Caco-2 (cell line): ENCODE measurements around the gene HNRNPM. TPM values are rescaled to one million over a fixed set of nuclear protein-coding genes. Genes with fewer than 3 reads are reported as not detected.
A peak's percentile ranks its signal among the peaks of the same experiment; 100 is the strongest.
"Not testable (repeated sequence)": the region's sequence is repeated elsewhere in the genome, so short reads cannot be mapped to it uniquely, and the experiment has no call there.

Experiments used
- BruUV-seq: library from RNA; stranded (reverse); fragments of 400-500 nt; replicated peaks from 2 replicates; lab custom pipeline; 2021; lab: Mats Ljungman, UMichigan
- CTCF ChIA-PET: fragments of 300-600 bp; sonication (Branson Sonifier 250); formaldehyde crosslinking; loops from one replicate; lab custom pipeline; 2022; ENCODE audit warnings: antibody characterized with exemption; lab: Charles Lee
- POLR2A ChIA-PET: fragments of 300-600 bp; sonication (Branson Sonifier 250); formaldehyde crosslinking; loops from one replicate; lab custom pipeline; 2022; ENCODE audit warnings: antibody characterized with exemption; lab: Charles Lee
- DNase-seq, 2 experiments: peaks; one replicate each; pipeline versions ENCODE4 v3.0.0 to v3.0.0-alpha.2; 2020 to 2022
- H3K27me3 ChIP-seq: replicated peaks from 2 replicates; pipeline ENCODE4 v1.6.0; 2011; ENCODE audit warnings: low read length; ENCODE audit not compliant: control insufficient read depth, insufficient read depth
- H3K36me3 ChIP-seq: 2 replicates; pipeline ENCODE4 v1.5.1; 2011; ENCODE audit warnings: low read length; ENCODE audit not compliant: control insufficient read depth, insufficient read depth
- H3K4me1 ChIP-seq: fragments of 250-450 bp; sonication (Bioruptor Pico); 2 replicates; pipeline ENCODE4 v1.5.1; 2020; ENCODE audit warnings: mild to moderate bottlenecking
- H3K4me3 ChIP-seq: 2 replicates; pipeline ENCODE4 v1.5.1; 2011; ENCODE audit warnings: low read depth, mild to moderate bottlenecking, control low read depth, low read length
- H3K9me3 ChIP-seq: fragments of 250-450 bp; sonication (Bioruptor Pico); 2 replicates; pipeline ENCODE4 v1.5.1; 2020; ENCODE audit warnings: mild to moderate bottlenecking, moderate library complexity
- H3K27ac Mint-ChIP-seq: one replicate; pipeline ENCODE4 v1.8.0; 2022; ENCODE audit warnings: mixed read lengths; ENCODE audit not compliant: unreplicated experiment
- H3K27me3 Mint-ChIP-seq: one replicate; pipeline ENCODE4 v1.8.0; 2022; ENCODE audit warnings: mixed read lengths; ENCODE audit not compliant: insufficient read depth, unreplicated experiment
- H3K36me3 Mint-ChIP-seq: one replicate; pipeline ENCODE4 v1.8.0; 2022; ENCODE audit warnings: mild to moderate bottlenecking, mixed read lengths; ENCODE audit not compliant: insufficient read depth, unreplicated experiment
- H3K4me1 Mint-ChIP-seq: one replicate; pipeline ENCODE4 v1.8.0; 2022; ENCODE audit warnings: low read depth, mixed read lengths; ENCODE audit not compliant: unreplicated experiment
- H3K4me3 Mint-ChIP-seq: one replicate; pipeline ENCODE4 v1.8.0; 2022; ENCODE audit warnings: mild to moderate bottlenecking, moderate library complexity, mixed read lengths; ENCODE audit not compliant: unreplicated experiment
- H3K9me3 Mint-ChIP-seq: one replicate; pipeline ENCODE4 v1.8.0; 2022; ENCODE audit warnings: mixed read lengths; ENCODE audit not compliant: unreplicated experiment
- intact Hi-C: fragments of 100-400 bp; cut with micrococcal nuclease; formaldehyde crosslinking; loops from one replicate; pipeline ENCODE4 v1.10.0; 2022; ENCODE audit not compliant: unreplicated experiment
- total RNA-seq: library from RNA; stranded (reverse); gene quantifications from 2 replicates; pipeline ENCODE4 v1.2.3, GENCODE V29; 2022
- TF ChIP-seq, protein P1 (sequence below), 2 experiments: fragments of 200-600 bp in 1 of 2; IDR thresholded peaks; 1 replicate in 1 of 2; 2 replicates in 1 of 2; pipeline versions ENCODE4 v1.5.1 to v1.8.0; 2011 to 2022; ENCODE audit warnings: antibody characterized with exemption in 1 of 2, control low read depth in 1 of 2, inconsistent platforms in 1 of 2, low read depth in 1 of 2, low read length in 1 of 2, mild to moderate bottlenecking in 1 of 2, moderate library complexity in 1 of 2; ENCODE audit not compliant: insufficient read depth in 1 of 2, severe bottlenecking in 1 of 2, unreplicated experiment in 1 of 2

The HNRNPM gene
- total RNA-seq, 1 experiment from 2014 or later, result 271 TPM

DNA sequence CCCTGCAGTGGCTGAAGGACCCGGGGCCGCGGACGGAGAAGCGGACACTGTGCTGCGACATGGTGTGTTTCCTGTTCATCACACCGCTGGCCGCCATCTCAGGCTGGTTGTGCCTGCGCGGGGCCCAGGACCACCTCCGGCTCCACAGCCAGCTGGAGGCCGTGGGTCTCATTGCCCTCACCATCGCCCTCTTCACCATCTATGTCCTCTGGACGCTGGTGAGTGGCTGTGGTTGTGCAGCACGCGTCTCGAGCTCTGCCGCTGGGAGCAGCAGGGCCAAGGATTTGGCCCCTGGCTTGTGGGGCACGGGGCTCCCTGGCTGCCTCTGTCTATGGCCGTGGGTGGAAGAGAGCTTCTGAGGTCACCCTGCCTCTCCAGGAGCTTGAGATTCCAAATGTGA is 14.1 kb upstream of the HNRNPM start:
- TF ChIP-seq, protein P1, sequence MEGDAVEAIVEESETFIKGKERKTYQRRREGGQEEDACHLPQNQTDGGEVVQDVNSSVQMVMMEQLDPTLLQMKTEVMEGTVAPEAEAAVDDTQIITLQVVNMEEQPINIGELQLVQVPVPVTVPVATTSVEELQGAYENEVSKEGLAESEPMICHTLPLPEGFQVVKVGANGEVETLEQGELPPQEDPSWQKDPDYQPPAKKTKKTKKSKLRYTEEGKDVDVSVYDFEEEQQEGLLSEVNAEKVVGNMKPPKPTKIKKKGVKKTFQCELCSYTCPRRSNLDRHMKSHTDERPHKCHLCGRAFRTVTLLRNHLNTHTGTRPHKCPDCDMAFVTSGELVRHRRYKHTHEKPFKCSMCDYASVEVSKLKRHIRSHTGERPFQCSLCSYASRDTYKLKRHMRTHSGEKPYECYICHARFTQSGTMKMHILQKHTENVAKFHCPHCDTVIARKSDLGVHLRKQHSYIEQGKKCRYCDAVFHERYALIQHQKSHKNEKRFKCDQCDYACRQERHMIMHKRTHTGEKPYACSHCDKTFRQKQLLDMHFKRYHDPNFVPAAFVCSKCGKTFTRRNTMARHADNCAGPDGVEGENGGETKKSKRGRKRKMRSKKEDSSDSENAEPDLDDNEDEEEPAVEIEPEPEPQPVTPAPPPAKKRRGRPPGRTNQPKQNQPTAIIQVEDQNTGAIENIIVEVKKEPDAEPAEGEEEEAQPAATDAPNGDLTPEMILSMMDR (IDR thresholded peaks at IDR 0.05; ENCODE audit: insufficient read depth in 1 of 2, low read depth in 1 of 2, low read length in 1 of 2, severe bottlenecking in 1 of 2, unreplicated experiment in 1 of 2), result no peak
- no peaks in the 10 kb centered on the region for H3K9me3 ChIP-seq
- ChIA-PET POLR2A (no interaction called here), CTCF (no interaction called here)
- no TSS peak for BruUV-seq
- H3K4me1 ChIP-seq, result no peaks in the 10 kb centered on the region
- H3K36me3 ChIP-seq, result no peaks in the 10 kb centered on the region
- DNase-seq, result no peak
- intact Hi-C loops, result no loop called here
- no peaks in the 10 kb centered on the region for H3K27me3 ChIP-seq
- Mint-ChIP-seq H3K4me3 (no peak overlapping the region), H3K9me3 (no peaks in the 10 kb centered on the region), H3K4me1 (no peaks in the 10 kb centered on the region), H3K27ac (no peak overlapping the region), H3K27me3 (no peaks in the 10 kb centered on the region), H3K36me3 (no peaks in the 10 kb centered on the region)
- no peak overlapping the region for H3K4me3 ChIP-seq

DNA sequence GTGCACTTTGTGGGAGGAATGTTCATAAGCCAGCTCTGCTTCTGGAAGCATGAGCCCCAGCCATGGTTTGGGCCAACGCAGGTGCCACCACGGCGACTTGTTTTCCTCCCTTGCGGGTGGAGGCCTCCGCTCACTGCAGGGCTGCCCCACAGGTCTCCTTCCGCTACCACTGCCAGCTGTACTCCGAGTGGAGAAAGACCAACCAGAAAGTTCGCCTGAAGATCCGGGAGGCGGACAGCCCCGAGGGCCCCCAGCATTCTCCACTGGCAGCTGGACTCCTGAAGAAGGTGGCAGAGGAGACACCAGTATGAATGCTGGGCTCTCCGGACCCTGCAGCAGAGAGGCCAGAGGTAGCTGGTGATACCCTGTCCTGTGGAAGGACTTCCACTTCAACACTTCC is 6.5 kb upstream of the HNRNPM start:
- Histone ChIP-seq H3K27me3 (no peaks in the 10 kb centered on the region), H3K4me3 (no peak overlapping the region), H3K4me1 (no peaks in the 10 kb centered on the region), H3K36me3 (no peaks in the 10 kb centered on the region), H3K9me3 (no peaks in the 10 kb centered on the region)
- no peak for DNase-seq
- intact Hi-C loops, result no loop called here
- Mint-ChIP-seq H3K27me3 (no peaks in the 10 kb centered on the region), H3K4me3 (no peak overlapping the region), H3K36me3 (no peaks in the 10 kb centered on the region), H3K4me1 (no peaks in the 10 kb centered on the region), H3K27ac (no peak overlapping the region), H3K9me3 (no peaks in the 10 kb centered on the region)
- TF ChIP-seq, protein P1 (IDR thresholded peaks at IDR 0.05; ENCODE audit: insufficient read depth in 1 of 2, low read depth in 1 of 2, low read length in 1 of 2, severe bottlenecking in 1 of 2, unreplicated experiment in 1 of 2), result no peak
- ChIA-PET CTCF (no interaction called here), POLR2A (no interaction called here)
- BruUV-seq, result no TSS peak

DNA sequence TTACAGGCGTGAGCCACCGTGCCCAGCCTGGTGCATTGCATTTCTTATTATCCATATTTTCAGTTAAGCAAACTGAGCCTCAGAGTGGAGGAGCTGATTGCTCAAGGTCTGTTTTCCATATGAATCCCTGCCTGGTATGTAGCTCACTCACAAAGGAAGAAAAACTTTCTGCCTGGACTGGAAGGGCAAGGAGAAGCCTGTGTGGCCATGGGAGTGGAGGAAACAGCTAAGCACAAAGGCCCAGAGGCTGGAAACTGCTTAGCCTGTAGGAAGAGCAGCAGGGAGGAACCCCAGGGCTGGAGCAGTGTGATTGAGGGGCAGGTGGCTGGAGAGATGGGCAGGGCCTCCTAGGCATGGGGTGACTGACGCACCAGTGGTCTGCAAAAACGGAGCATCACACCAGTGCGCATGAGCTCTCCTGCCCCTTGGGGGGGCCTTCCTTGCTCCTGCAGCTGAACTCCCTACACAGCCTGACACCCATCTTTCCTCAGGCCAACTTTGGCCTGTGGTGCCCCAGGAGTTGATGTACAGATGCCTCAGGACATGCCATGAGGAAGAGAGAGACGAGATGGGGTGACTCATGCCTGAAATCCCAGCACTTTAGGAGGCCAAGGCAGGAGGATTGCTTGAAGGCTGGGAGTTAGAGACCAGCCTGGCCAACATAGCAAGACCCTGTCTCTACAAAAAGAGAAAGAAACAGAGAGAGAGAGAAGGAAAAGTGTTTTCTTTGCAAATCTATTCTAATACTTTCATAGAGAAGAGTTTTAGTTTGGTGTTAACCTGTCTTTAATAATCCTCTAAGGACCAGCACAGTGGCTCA is 2.8 kb upstream of the HNRNPM start:
- Histone ChIP-seq H3K9me3 (no peaks in the 10 kb centered on the region), H3K36me3 (peaks cover 1% of the 10 kb centered on the region; the same call in 1 of the 2 replicates), H3K4me1 (peaks cover 10% of the 10 kb centered on the region), H3K4me3 (no peak overlapping the region), H3K27me3 (no peaks in the 10 kb centered on the region)
- DNase-seq, result no peak
- H3K27ac Mint-ChIP-seq, result no peak overlapping the region
- intact Hi-C loops, result no loop called here
- no peaks in the 10 kb centered on the region for H3K9me3 Mint-ChIP-seq
- CTCF ChIA-PET, result no interaction called here
- no TSS peak for BruUV-seq
- POLR2A ChIA-PET, result no interaction called here
- H3K36me3 Mint-ChIP-seq, result peaks cover 25% of the 10 kb centered on the region
- TF ChIP-seq, protein P1 (IDR thresholded peaks at IDR 0.05; ENCODE audit: insufficient read depth in 1 of 2, low read depth in 1 of 2, low read length in 1 of 2, severe bottlenecking in 1 of 2, unreplicated experiment in 1 of 2), result no peak
- H3K4me3 Mint-ChIP-seq, result no peak overlapping the region
- peaks cover under 1% of the 10 kb centered on the region for H3K4me1 Mint-ChIP-seq
- no peaks in the 10 kb centered on the region for H3K27me3 Mint-ChIP-seq

DNA sequence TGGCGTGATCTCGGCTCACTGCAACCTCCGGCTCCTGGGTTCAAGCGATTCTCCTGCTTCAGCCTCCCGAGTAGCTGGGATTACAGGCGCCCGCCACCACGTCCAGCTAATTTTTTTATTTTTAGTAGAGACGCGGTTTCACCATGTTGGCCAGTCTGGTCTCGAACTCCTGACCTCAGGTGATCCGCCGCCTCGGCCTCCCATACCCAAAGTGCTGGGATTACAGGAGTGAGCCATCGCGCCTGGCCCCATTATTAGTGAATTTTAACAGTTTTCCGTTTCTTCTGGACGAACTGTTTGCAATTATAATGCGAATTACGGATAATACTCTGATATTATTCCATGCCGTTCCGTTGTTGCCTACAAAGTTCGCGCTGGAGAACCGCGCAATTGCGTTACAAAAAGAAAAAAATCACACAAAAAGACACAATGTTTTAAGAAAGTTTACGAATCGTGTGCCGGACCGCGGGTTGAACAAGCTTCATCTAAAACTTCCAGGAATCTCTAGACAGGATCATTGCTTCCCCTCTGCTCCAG is 567 bp upstream of the HNRNPM start:
- ChIA-PET POLR2A (interaction anchor here (0.6 to 1.2 kb wide), 13 partner anchors 11 to 1936 kb away, joined by 3 to 13 read pairs (median 4); partner anchors contain the start of genes MAP2K7, MARCHF2, TYK2 and ZNF414), CTCF (interaction anchor here (0.5 to 1.7 kb wide), 3 partner anchors 11 to 31 kb away, joined by 3 to 12 read pairs (median 4); partner anchors contain the start of gene MARCHF2)
- peak overlapping the region; percentile 38 for H3K4me3 ChIP-seq
- H3K27me3 Mint-ChIP-seq, H3K9me3 ChIP-seq, H3K9me3 Mint-ChIP-seq, DNase-seq, H3K36me3 ChIP-seq, H3K4me1 Mint-ChIP-seq, H3K27me3 ChIP-seq, intact Hi-C loops: not testable (repeated sequence)
- Mint-ChIP-seq H3K4me3 (peak overlapping the region; percentile 94), H3K36me3 (peaks cover 40% of the 10 kb centered on the region), H3K27ac (peak overlapping the region; percentile 98)
- peaks cover 15% of the 10 kb centered on the region for H3K4me1 ChIP-seq
- TSS peak; percentile 89 for BruUV-seq
